GM19463 (cell line): ENCODE measurements around the gene OR10A4.
A peak's percentile ranks its signal among the peaks of the same experiment; 100 is the strongest.
"Not testable (repeated sequence)": the region's sequence is repeated elsewhere in the genome, so short reads cannot be mapped to it uniquely, and the experiment has no call there.

Experiments used
- ATAC-seq: cut with Tn5 transposase; IDR thresholded peaks from one replicate; pipeline ENCODE4 v1.9.1; 2021; ENCODE audit warnings: mild to moderate bottlenecking, moderate library complexity; ENCODE audit not compliant: unreplicated experiment

The OR10A4 gene

GRCh38 chr11:6895010-6895409 is 18.6 kb downstream of the OR10A4 start:
- peak; percentile 92 for ATAC-seq

- ATAC-seq, result no peak
These were observed 22.5 kb downstream of the OR10A4 start for GRCh38 chr11:6898911-6899310.

- ATAC-seq, result no peak
These were observed 24.0 kb downstream of the OR10A4 start for GRCh38 chr11:6900327-6900999.

- ATAC-seq, result not testable (repeated sequence)
These were observed 28.4 kb downstream of the OR10A4 start for GRCh38 chr11:6904804-6905203.

GRCh38 chr11:6911378-6911777 is 35.0 kb downstream of the OR10A4 start:
- ATAC-seq, result no peak

- no peak for ATAC-seq
These were observed 35.5 kb downstream of the OR10A4 start for GRCh38 chr11:6911948-6912347.

GRCh38 chr11:6919698-6920097 is 43.3 kb downstream of the OR10A4 start:
- no peak for ATAC-seq

- no peak for ATAC-seq
These were observed 44.3 kb downstream of the OR10A4 start, which contains the start of gene OR2D3 for GRCh38 chr11:6920702-6921101. Gene OR2D3 (plus strand): TSS chr11:6921002. CDS start chr11:6921002, 0 bp downstream.

GRCh38 chr11:6925007-6925577 is 48.7 kb downstream of the OR10A4 start:
- no peak for ATAC-seq

- ATAC-seq, result no peak
These were observed 49.3 kb downstream of the OR10A4 start for GRCh38 chr11:6925636-6926207.

GRCh38 chr11:6926208-6927029 is 50.0 kb downstream of the OR10A4 start, which contains the start of gene ZNF215:
Gene ZNF215 (plus strand): TSS chr11:6926426. CDS start chr11:6932273, 5,847 bp downstream.
- ATAC-seq, result peak; percentile 69

- peak; percentile 51 for ATAC-seq
These were observed 50.7 kb downstream of the OR10A4 start for GRCh38 chr11:6927030-6927617.
